Stimulated activated CD8-positive, alpha-beta memory T cell treated with anti-CD3 and anti-CD28 coated beads, Interleukin-7, amount 100 ng/mL, for 4 hours (primary cell): ENCODE results near the gene HELZ.
"Not testable (repeated sequence)": the region's sequence is repeated elsewhere in the genome, so short reads cannot be mapped to it uniquely, and the experiment has no call there.

Experiments
- DNase-seq, 2 donors: peaks; one replicate each; pipeline ENCODE4 v3.0.0-alpha.2; 2020; ENCODE audit warnings: low read depth in 2 of 2

Gene HELZ

DNA sequence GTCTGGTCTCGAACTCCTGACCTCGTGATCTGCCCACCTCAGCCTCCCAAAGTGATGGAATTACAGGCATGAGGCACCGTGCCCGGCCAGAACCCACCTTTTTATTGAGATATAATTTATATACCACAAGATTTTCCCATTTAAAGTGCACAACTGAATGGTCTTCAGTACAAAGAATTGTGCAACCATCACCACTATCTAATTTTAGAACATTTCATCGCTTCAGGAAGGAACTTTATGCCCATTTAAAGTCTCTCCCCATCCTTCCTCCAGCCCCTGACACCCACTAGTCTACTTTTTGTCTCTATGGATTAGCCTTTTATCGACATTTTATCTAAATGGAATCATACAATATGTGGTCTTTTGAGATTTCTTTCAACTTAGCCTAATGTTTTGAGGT, 25.4 kb upstream of the HELZ start:
- no peak for DNase-seq

GRCh38 chr17:67266496-67266895, 21.5 kb upstream of the HELZ start:
- no peak for DNase-seq

DNA sequence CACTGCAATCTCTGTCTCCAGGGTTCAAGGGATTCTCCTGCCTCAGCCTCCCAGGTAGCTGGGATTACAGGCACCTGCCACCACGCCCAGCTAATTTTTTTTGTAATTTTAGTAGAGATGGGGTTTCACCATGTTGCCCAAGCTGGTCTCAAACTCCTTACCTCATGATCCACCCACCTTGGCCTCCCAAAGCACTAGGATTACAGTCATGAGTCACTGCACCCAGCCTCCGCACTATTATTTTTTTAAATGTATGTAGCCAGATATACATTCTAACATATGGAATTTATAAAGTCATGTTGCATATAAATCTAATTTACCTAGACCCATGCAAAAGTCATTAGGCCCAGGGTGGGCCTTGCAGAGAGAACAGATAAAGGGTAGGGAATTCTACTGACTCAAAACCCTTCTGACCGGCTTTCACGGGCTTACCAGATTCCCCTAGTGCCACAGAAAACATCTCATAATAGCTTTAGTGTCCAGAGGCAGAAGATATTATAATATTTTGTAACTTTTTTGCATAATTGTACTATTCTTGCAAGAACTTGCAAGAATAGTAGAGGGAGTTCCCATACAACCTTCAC, 20.5 kb upstream of the HELZ start:
- DNase-seq = no peak

DNA sequence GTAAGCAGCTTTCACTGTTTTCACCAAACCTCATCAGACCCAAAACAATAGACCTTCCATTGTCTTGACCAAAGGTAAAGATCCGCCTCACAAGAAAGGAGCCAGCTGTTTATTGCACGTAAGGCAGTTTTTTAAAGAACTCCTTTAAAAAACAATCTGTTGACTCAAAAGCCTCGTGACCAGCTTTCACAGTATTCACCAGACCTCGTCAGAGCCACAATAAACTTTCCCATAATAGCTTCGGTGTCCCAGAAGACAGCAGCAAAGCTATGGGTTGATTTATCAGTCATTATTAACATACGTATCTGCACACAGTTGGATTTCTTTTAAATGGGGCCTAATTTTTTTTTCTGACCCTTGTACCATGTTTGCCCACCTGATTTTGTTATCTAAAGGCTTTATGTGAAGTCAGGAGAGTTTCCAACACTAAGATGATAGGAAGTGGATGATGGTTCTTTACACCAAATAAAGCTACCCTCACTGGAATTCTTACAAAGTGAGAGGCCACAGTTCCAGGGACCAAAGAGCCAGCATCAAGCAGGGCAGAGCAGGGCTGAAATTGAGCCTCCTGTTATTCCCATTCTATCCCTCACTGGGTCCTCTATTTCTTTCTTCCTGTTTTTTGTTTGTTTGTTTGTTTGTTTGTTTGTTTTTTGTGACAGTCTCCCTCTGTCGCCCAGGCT, 17.6 kb upstream of the HELZ start:
- DNase-seq = no peak

- DNase-seq = no peak
Measured at GRCh38 chr17:67260170-67260987, 15.4 kb upstream of the HELZ start.

- peak in 1 of 2 donors; percentile 34 for DNase-seq
Measured at GRCh38 chr17:67258821-67259468, 13.9 kb upstream of the HELZ start.

DNA sequence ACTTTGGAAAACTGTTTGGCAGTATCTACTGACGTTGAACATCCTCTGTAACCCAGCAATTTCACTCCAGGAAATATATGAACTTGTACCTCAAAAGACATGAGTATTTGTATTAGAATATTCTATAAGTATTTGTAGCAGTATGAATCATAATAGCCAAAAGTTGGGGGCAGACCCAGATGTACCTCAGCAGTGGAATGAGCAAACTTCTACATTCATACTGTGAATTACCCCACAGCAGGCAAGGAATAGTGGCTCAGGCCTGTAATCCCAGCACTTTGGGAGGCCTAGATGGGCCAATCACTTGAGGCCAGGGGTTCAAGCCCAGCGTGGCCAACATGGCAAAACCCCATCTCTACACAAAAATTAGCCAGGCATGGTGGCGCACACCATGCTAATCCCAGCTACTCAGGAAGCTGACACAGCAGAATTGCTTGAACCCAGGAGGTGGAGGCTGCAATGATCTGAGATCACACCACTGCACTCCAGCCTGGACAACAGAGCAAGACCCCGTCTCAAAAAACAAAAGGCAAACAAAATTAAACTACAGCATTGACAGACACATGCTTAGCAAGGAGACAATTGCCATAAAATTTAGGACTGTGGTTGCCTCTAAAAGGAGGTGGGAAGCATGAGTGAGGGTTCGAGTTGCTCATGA, 11.2 kb upstream of the HELZ start:
- DNase-seq = no peak

- no peak for DNase-seq
Measured at GRCh38 chr17:67253384-67253783, 8.4 kb upstream of the HELZ start.

DNA sequence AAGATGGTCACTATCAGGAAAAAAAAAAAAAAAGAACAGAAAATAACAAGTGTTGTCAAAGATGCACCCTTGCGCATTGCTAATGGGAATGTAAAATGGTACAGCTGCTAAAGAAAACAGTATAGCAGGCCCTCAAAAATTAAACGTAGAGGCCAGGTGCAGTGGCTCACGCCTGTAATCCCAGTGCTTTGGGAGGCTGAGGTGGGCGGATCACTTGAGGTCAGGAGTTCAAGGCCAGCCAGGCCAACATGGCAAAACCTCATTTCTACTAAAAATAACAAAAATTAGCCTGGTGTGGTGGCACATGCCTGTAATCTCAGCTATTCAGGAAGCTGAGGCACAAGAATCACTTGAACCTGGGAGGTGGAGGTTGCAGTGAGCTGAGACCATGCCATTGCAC, 6.6 kb upstream of the HELZ start:
- not testable (repeated sequence) for DNase-seq

- no peak for DNase-seq
Measured at GRCh38 chr17:67248291-67248690, 3.3 kb upstream of the HELZ start.

DNA sequence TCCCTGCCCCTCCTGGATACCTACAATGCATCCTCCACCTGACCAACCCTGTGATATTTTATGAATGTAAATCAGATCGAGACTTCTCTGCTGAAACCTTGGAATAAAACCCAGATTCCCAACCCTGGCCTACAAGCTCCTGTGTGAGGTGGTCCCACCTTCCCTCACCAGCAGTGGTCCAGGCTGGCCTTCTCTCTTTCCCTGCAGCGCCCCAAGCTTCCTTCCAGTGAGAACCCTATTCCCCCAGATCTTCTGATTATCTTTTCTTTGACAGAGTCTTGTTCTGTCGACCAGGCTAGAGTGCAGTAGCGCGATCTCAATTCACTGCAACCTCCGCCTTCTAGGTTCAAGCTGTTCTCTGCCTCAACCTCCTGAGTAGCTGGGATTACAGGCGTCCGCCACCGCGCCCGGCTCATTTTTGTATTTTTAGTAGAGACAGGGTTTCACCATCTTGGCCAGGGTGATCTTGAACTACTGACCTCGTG, 2.5 kb upstream of the HELZ start:
- no peak for DNase-seq

GRCh38 chr17:67246653-67247415, 1.8 kb upstream of the HELZ start:
- peak in 1 of 2 donors; percentile 36 for DNase-seq

DNA sequence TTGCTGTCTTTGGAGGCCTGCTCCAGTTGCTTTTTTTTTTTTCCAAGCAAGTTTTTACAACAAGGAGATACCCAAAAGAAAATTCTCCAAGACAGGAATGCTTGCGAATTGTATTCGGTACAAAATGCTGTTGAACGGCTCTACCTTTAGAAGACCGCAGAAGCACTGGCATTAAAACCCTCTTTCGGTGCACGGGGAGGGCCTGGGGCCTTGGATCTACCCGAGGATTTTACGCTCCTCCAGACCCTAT, 1.3 kb upstream of the HELZ start:
- DNase-seq = no peak

GRCh38 chr17:67245694-67246402, 852 bp upstream of the HELZ start:
- peak in 1 of 2 donors; percentile 27 for DNase-seq

DNA sequence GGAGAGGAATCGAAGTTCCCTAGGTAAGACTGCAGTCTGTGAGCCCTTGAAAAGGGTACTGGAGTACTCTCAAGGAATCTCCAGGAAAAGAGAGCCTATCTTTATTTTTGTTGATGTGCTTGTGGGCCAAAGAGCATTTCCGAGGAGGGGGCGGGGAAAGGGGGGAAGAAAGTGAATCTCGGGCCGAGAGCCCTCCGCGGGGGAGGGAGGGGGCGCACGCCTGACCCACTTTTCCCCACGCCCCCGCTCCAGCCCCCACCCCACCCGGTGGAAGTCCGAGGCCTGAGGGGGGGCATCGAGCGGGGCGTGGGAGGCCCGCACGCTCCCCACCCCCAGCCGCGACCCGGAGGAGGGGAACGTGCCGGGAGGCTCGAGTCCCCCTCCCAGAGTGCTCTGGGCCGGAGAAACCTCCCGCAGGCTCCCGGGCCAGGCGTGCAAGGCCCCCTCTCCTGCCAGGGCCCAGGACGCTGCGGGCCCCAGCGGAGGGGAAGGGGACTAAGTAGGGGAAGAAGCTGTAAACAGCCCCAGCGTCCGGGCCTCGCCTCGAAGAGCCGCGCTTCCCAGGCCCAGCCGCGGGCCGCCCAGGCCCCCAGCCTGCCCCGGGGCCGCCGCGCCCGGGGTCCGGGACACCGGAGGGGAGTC, 444 bp downstream of the HELZ start:
- DNase-seq = peak in 1 of 2 donors; percentile 26

DNA sequence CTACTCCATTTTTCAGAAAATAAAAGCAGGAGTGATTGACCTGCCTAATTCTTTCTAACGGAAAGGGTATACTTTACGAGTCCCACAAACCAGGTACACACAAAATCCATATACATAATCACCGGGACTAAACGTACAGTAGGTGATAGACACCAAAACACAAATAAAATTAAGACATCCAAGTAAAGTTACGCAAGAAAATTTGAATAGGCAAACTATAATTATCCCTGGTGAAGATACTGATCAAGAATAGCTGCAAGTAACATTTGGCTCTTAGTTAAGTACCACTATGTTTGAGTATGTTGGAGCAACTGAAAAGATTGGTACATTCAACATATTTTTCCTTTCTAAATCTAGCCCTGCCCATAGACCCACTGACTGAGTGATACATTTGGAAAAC, 1.7 kb downstream of the HELZ start:
- DNase-seq = no peak

DNA sequence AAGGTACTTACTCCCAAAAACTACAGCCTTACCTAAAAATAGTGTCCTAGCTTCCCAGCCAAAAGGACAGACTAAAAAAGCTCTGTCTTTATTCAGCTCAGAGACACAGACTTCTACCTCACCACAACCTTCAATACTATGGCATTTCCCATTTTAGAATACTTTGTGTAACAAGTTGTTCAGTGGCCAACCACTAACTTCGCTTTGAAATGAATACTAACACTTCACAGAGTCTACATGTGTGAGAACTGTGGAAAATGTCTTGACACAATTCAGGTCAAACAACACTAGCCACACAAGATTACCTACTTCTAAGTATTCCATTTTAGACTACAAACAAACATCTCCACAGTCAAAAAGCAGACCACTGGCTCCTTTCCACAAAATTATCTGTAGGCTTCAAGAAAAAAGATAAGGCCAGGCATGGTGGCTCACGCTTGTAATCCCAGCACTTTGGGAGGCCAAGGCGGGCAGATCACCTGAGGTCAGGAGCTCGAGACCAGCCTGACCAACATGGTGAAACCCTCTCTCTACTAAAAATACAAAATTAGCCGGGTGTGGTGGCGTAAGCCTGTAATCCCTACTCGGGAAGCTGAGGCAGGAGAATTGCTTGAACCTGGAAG, 3.2 kb downstream of the HELZ start:
- DNase-seq = no peak

DNA sequence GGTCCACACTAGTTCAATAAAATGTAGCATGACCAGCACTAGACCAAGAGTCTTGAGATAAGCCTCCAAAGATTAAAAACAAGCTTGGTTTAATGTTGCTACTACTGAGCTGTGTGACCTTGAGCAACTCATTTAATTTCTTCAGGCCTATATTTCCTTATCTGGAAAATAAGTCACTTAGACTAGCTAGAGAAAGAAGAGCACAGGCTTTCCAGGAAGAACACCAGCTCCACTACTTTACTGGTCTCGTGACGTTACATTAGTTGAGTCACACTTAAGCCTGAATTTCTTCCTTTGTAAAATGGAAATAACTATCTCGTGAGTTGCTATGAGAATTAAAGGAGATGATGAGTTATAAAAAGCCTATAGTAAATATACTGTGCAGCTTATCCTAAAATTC, 5.4 kb downstream of the HELZ start:
- no peak for DNase-seq

- DNase-seq = no peak
Measured at GRCh38 chr17:67238991-67239390, 6.0 kb downstream of the HELZ start.

DNA sequence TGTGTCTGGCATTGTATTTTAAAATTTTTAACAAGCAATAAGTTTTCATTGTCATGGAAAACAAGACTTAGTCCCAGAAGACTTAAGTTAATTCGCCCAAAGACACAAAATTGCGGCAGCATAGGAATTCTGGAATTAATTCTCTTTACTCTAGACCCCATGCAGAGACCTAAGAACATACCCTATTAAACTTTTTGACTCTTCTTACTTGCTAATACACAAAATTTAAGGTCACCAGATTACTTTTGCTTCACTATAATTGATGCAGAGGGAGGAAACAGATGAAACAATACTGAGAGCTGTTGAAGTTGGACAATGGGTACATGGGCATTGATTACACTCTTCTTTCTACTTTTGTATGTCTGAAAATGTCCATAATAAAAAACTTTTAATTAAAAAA, 12.6 kb downstream of the HELZ start:
- no peak for DNase-seq
